GM12891 (cell line): Measurements from ENCODE around the gene KBTBD2.
"Not testable (repeated sequence)": the region's sequence is repeated elsewhere in the genome, so short reads cannot be mapped to it uniquely, and the experiment has no call there.

Experiments used
- DNase-seq: peaks from one replicate; pipeline ENCODE4 v3.0.0; 2011; ENCODE audit warnings: low spot score; ENCODE audit not compliant: insufficient read length
- FAIRE-seq: peaks from 2 replicates; lab custom pipeline; 2011; peaks lifted over from hg19 to GRCh38; lab: Jason Lieb, UNC
- PAX5 ChIP-seq: IDR thresholded peaks from 2 replicates; pipeline ENCODE4 v1.6.1; 2011; ENCODE audit warnings: low read length, moderate library complexity, mild to moderate bottlenecking; ENCODE audit not compliant: insufficient read depth, severe bottlenecking
- POLR2A ChIP-seq: IDR thresholded peaks from 2 replicates; pipeline ENCODE4 v1.6.1; 2011; ENCODE audit warnings: low read depth, low read length, control low read depth
- POLR2AphosphoS5 ChIP-seq: IDR thresholded peaks from 2 replicates; pipeline ENCODE4 v1.6.1; 2011; ENCODE audit warnings: low read depth, low read length, control low read depth
- POU2F2 ChIP-seq: IDR thresholded peaks from 2 replicates; pipeline ENCODE4 v1.6.1; 2011; ENCODE audit warnings: low read depth, mild to moderate bottlenecking, control low read depth, low read length, moderate library complexity
- SPI1 ChIP-seq: IDR thresholded peaks from 2 replicates; pipeline ENCODE4 v1.6.1; 2011; ENCODE audit warnings: low read depth, low read length, control low read depth
- TAF1 ChIP-seq: IDR thresholded peaks from 2 replicates; pipeline ENCODE4 v1.6.1; 2011; ENCODE audit warnings: low read depth, low read length, control low read depth

KBTBD2 gene

DNA sequence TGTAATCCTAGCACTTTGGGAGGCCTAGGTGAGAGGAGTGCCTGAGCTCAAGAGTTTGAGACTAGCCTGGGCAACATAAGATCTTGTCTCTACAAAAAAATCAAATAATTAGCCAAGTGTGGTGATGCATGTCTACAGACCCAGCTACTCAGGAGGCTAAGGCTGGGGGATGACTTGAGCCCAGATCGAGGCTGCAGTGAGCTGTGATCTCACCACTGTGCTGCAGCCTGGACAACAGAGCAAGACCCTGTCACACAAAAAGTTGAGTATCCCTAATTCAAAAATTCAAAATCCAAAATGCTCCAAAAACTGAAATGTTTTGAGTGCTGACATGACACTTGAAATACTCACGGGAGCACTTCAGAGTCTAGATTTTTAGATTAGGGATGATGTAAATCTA, 19.1 kb downstream of the KBTBD2 start:
- no peak for DNase-seq
- no peak for FAIRE-seq
- TF ChIP-seq POU2F2 (no peak), POLR2AphosphoS5 (no peak), TAF1 (no peak), PAX5 (no peak)

DNA sequence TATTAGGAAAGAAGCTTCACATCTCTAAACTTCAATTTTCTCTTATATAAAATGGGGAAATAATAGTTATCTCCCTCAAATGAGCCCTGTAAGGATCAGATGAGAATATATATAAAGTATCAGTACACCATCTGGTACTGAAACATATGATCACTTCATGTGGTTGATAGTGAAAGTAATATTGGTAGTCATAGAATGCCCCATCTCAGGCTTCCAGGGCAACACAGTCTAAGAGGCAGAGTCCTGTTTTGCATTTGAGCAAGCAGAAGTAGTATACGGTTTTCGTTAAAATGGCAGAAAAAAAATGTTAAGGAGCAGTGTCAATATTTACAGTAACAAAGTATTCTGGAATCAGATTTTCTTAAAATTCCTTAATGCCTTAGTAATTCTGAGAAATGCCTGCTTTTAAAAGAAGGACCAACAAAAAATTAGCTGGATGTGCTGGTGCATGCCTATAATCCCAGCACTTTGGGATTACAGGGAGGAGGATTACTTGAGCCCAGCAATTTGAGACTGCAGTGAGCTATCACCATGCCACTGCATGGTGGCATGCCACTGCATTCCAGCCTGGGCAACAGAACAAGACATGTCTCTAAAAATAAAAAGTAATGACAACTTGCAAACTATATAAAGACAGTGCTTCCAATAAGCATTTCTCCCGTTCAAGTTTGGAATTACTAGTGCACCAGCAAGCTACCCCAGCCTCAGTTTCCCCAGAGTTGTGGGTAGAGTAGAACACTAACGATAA, 19.8 kb downstream of the KBTBD2 start:
- DNase-seq (no peak), FAIRE-seq (no peak)
- TF ChIP-seq POLR2AphosphoS5: no peak
- no peak for TF ChIP-seq TAF1
- no peak for TF ChIP-seq PAX5
- no peak for TF ChIP-seq SPI1
- no peak for TF ChIP-seq POU2F2
- no peak for TF ChIP-seq POLR2A

DNA sequence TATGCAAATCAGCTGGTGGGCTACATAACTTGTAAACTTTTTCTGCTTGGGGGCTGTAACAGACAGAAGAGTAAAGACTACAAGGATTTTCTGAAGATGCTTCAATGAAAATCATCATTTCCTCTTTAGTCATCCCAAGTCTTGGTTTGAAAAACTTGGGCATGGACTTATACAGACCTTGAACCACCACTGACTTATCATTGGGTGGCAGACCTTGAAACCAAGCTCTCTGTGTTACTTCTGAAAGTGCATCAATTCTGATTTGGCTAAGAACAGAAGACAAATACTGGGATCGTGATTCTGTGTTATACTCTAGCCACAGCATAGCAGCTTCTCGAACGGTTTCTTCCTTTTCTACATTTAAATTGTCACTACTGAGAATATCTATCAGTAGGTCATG, 21.3 kb downstream of the KBTBD2 start:
- TF ChIP-seq PAX5: no peak
- no peak for TF ChIP-seq POU2F2
- no peak for TF ChIP-seq POLR2AphosphoS5
- no peak for TF ChIP-seq TAF1
- TF ChIP-seq POLR2A: no peak
- no peak for TF ChIP-seq SPI1
- no peak for FAIRE-seq
- DNase-seq: no peak

DNA sequence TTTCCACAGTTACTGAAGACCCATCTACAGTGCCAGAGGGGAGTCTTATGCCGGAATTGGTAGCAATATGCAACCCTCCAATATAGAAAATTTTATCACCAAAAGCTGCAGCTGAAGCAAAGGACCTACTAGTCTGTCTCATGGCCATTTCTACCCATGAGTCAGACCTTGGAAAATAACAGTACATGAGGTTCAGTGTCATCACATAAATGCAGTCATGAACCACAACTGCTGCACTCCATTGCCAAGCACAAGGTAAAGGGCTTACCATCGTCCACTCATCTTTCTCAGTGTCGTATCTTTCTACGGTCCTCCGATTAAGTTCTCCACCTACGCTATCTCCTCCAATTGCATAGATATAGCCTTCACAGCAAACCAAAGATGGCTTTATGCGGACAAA, 21.8 kb downstream of the KBTBD2 start:
- TF ChIP-seq TAF1 (no peak), POLR2AphosphoS5 (no peak), POLR2A (no peak), POU2F2 (no peak), PAX5 (no peak), SPI1 (no peak)
- DNase-seq (no peak), FAIRE-seq (no peak)

DNA sequence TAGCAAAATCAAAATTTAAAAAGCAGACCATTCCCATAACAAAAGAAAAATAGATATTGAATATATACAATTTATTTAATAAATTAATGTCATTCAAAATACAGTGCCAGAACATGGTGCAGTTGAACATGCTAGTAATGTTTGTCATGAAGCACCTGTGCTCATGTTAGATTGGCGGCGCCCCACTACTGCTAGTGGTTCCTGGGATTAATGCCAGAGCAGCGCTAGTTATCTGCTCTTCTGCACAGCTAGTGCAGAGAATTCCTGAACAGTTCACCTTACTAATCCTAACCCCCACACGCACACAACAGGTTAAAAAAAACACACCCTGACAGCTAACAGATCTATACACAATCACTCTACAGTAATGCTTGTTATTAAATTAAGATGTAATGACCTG, 23.4 kb downstream of the KBTBD2 start:
- DNase-seq (no peak), FAIRE-seq (no peak)
- no peak for TF ChIP-seq POLR2AphosphoS5

DNA sequence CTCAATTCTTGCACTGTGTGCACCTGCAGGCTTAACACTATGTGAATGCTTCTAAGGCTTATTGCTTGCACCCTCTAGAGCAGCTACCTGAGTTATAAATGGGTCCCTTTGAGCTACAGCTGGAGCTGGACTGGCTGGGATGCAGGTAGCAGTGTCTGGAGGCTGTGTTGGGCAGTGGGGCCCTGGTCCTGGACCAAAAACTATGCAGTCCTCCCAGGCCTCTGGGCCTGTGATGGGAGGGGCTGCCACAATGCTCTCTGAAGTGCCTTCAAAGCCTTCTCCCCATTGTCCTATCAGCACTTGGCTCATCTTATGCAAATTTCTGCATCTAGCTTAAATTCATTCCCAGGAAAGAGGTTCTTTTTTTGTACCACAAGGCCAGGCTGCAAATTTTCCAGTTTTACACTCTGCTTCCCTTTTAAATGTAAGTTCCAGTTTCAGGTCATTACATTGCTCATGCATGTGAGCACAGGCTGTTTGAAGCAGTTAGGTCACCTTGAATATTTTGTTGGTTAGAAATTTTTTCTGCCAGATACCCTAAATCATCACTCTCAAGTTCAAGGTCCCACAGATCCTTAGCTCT, 26.0 kb downstream of the KBTBD2 start:
- TF ChIP-seq POLR2AphosphoS5 (0 out of 2 replicates have a peak, but pooled peaks have one; percentile 25), PAX5 (no peak), SPI1 (no peak)
- FAIRE-seq: no peak
- DNase-seq: no peak

DNA sequence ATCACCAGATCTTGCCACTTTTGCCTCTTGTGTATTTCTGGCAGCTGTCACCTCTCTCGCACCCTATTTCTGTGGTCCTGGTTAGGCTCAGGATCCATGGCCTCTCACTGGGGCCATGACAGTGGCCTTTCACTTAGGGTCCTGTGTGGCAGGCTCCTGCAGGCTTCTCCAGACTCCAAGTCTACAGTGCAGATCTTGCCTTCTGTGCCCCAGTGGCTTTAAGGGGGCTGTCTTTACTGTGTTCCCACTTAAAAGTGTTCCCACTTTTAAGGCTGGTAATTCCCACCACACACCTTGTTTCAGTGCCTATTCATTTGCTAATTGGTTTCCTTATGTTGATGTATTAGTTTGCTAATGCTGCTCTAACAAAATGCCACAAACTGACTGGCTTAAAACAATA, 27.7 kb downstream of the KBTBD2 start:
- DNase-seq, FAIRE-seq: not testable (repeated sequence)

DNA sequence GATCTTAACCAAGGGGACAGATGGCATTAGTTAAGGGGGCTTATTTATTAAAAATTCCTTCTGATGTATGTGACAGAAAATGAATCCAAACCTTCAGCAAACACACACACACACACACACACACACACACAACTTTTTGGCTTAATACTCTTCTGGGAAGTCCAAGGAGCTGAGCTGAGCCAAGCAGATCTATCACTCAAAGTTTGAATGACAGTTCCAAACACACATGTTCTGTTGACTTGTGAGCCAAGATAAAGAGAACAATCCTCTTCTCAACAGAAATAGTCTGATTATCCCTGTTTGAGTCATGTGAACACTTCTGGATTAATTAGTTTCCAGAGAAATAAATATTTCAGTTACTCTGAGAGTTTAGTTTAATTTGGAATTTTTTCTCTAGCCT, 31.5 kb downstream of the KBTBD2 start:
- TF ChIP-seq SPI1 (no peak), POU2F2 (no peak), PAX5 (no peak), TAF1 (no peak), POLR2AphosphoS5 (no peak), POLR2A (no peak)
- DNase-seq: no peak
- no peak for FAIRE-seq

DNA sequence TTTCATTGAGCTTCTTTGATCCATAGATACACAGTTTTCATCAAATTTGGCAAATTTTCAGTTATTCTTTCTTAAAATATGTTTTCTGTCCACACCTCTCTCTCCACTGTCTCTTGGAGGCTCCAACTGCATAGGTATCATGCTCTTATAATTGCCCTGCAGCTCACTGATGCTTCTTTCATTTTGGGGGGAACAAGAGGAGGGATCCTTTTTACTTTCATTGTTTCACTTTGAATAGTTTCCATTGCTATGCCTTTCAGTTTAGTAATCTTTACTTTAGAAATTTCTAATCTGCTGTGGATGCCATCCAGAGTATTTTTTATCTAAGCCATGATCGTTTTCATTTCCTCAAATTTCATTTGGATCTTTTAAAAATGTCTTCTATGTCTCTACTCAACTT, 32.9 kb downstream of the KBTBD2 start:
- FAIRE-seq (no peak), DNase-seq (no peak)
- no peak for TF ChIP-seq POLR2AphosphoS5

DNA sequence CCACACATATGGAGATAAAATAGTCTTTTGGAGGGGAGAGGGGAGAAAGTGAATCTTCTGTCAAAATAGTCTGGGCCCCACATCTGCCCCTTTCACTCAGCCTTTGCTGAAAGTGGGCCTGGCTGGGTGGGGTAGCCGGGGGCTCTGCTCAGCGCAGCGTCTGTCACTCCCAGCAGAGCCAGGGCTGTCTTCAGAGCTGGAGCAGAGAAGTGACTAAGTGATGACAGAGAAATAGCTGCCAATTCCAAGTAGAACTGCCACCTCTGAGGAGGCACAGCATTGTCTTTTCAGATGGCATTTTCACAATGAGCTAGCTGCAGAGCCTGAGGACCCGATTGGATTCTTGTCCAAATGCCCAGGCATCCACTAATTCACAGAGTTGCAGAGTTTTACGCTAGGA, 34.5 kb downstream of the KBTBD2 start:
- FAIRE-seq, DNase-seq: not testable (repeated sequence)

DNA sequence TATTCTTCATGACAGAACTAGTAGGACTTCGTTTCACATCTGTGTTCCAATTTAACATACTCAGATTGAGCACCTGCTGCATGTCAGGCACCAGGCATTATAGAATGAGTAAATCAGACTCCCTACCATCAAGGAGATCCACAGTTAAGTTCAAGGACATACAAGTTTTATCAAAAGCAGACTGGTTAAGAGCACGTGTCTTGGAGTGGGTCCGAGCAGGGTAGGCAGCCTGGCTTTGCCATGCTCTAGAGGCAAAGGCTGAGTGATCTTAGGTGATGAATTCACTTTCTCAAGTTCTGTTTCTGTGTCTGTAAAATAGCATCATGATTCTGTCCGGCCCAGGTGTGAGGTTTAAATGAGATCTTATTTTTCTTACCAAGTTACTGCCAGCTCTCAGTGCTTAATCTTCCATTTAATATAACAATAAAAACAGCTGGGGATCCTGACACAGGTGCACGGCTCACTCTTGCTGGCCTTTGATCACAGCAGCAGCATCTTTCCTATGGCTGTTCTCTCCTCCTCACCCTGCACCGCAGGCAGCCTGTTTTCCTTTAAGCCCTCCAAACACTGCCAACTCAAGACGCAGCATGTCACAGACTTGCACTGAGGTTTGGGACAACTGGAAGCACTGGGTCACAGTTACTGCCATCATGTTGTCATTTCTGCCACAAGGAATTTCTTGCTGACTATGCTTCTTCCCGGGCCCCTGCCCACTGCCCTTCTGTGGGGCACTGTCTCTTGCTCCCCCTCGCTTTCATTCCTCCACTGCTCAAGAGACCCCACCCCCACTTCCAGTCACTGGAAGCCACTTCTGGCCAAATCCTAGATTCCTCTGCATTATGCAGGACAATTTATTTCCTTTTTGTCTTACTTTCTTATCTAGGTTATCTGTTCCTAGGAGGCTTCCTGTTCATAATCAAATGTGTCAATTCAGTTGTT, 35.5 kb downstream of the KBTBD2 start:
- DNase-seq: not testable (repeated sequence)
- FAIRE-seq: peak; percentile 52

DNA sequence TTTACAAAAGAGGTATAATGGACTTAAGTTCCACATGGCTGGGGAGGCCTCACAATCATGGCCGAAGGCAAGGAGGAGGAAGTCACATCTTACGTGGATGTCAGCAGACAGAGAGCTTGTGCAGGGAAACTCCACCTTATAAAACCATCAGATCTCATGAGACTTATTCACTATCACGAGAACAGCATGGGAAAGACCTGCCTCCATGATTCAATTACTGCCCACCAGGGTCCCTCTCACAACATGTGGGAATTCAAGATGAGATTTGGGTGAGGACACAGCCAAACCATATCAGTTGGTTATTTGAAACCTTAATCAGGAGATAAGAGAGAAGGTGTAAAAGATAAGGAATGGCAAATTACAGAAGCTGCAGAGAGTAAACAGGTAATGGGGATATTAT, 40.9 kb downstream of the KBTBD2 start:
- DNase-seq, FAIRE-seq: not testable (repeated sequence)

DNA sequence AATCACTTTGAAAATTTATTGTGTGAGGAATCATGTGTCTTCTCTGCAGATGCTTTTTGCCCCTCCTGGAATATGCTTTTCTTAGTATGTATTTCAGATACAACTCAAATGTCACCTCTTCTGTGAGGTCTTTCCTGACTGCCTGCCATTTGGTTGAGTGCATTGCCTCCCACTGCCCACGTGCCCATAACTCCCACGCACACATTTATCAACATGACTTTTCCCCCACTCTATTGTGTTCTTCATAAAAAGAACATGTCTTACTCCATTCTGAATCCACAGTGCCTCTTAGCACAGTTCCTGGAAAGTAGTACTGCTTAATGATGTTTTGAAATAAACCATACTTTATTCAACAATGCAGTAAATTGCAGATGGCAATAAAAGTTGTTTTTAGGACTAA, 42.9 kb downstream of the KBTBD2 start:
- not testable (repeated sequence) for FAIRE-seq, DNase-seq
